GM19043 (cell line): ENCODE results near the gene HACL1.
"Not testable (repeated sequence)": the region's sequence is repeated elsewhere in the genome, so short reads cannot be mapped to it uniquely, and the experiment has no call there.

Experiments used
- ATAC-seq: cut with Tn5 transposase; IDR thresholded peaks from one replicate; pipeline ENCODE4 v1.9.1; 2021; ENCODE audit warnings: low read depth; ENCODE audit not compliant: unreplicated experiment

The HACL1 gene

DNA sequence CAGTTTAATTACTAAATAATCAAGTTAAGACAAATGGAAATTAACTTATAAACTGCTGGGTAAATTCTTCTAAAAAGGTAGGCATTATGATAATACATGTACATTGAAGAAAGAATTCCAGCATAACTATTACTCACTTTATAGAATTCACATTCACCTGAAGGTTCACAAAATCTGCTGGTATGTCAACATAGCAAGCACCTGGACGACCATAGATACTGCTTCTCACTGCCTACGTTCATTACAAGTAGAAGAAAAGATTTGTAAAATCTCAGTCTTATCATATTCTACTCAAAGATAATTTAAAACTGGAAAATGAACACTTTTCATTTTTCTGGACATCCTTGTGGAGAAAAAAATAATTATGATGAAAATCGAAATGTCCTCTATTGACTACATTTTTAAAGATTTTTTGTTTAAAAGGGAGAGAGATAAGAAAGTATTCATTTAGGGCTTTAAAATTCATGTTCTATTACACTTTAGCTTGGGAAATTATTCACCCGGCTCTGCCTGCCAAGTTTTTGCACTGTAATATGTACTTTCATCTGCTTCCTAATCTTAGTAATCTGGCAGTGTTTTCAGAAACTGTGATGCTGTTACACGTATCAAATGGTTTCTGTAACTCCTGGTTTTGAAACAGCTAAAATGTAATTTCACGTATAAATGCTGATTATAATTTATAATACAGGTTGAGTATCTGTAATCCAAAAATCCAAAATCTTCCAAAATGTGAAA is 16.1 kb downstream of the HACL1 start:
- no peak for ATAC-seq

DNA sequence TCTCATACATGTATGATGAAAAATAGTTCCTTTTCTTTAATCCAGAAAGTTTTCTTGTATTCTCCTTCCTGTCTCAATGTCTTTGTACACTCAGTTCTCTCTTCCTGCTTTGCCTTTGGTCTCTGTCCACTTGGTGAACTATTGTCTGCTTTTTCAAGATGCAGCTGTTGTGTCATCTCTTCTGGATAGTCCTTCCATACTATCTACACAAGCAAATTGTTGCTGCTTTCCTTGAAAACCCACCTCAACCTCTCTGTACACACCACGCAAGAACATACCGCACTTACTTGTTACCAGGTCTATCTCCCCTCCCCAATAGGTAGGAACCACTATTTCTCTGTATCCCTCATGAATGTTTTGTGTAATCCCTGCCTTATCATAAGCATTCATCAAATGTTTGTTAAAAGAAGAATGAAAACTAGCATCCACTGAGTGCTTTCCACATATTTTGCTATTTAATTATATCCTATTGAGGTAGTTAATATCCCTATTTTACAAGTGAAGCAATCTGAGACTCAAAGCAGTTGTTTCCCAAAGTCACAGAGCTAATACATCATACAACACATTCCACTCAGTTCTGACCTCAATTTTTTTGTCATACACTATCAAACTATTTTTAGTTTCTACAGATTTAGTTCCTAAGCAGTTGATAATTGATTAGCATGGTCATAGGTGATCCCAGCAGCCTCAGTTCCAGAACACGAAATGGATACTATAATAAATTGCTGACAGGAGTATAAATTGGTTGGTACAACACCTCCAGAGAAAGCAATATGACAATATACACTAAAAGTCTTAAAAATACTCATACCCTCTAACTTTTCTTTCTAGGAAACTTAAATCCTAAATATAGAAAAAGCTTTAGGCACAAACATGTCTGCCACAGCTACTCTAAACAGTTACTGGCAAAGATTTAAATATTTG is 19.6 kb downstream of the HACL1 start:
- no peak for ATAC-seq

DNA sequence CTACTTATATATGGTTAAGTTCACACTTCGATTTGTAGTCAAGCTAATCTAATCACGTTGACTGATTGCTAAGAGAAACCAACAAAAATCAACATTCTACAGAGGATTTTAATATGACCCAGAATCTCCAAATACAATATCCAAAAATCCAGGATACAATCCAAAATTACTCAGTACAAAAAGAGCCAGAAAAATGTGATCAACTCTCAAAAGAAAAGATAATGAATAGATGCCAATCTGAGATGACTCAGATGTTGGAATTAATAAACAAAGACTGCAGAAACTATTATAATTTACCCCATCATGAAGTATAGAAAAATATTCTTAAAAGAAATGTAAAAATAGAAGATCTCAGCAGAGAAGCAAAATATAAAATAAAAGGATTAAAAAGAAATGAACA is 22.3 kb downstream of the HACL1 start:
- ATAC-seq: no peak

DNA sequence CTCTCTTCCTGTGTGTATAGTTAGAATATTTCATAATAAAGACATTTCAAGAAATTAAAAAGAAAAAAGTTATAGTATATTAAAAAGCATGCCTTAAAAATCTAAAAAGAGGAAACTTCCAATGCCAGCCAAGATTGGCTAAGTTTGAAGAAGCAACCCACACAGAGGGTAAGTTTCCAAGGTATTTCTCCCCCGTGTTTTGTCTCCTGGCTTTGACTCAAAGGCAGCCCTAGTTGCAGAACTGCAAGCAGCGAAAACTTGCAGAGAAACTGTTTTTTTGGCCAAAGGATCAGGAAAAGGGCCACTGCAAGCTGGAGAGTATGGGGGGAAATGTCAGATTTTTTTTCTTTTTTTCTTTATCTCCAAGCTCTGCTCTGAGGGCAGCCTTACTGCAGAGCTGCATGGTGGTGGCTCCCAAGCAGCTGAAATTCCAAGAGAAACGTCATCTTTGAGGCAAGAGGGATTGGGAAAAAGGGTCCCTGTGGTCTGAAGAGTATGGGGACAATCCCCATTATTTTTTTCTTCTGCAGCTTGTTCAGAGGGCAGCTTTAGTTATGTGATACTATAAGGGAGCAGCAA is 23.0 kb downstream of the HACL1 start:
- no peak for ATAC-seq

DNA sequence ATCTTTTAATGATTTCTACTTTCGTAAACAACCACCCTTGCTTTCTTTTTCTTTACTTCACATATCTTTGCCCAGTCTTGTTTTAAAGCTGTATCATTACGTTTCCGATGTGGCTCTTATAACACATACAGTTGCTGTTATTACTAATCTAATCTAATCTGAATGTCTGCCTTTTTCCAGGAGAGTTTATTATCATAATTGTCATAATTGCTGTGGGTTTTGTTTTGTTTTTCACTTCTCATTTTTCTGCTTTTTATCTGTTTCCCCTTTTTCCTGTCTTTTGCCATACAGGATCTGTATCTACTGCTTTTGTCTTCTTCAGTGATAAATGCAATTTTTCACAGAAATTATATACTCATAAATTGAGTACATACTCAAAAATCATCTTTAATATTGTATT is 24.9 kb downstream of the HACL1 start:
- no peak for ATAC-seq

DNA sequence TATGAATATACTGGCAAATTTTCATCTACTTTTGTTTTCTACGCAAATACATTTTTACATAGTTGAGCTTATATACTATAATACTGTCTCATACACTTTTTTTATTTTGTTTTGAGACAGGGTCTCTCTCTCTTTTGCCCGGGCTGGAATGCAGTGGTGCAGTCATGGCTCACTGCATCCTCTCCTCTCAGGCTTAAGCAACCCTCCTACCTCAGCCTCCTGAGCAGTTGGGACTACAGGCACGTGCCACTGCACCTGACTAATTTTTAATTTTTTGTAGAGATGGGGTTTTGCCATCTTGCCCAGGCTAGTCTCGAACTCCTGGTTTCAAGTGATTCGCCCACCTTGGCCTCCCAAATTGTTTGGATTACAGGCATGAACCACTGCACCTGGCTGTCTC is 25.9 kb downstream of the HACL1 start:
- ATAC-seq: no peak

DNA sequence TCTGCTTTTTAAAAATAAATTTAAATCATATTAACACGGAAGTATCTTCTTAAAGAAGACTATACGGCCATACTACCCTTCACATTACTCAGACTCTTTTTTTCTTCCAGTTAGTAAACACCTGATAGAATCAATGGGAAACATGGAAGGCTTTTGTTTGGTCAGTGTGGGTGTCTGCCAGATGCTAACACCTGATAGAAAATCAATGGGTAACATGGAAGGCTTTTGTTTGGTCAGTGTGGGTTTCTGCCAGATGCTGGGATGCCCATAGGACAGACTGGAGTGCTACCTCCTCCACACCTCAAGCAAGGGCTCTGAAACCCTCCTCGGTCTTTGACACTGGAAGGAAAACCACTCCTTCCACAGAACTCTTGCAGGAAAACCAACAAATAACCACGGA is 29.2 kb downstream of the HACL1 start:
- ATAC-seq: no peak

DNA sequence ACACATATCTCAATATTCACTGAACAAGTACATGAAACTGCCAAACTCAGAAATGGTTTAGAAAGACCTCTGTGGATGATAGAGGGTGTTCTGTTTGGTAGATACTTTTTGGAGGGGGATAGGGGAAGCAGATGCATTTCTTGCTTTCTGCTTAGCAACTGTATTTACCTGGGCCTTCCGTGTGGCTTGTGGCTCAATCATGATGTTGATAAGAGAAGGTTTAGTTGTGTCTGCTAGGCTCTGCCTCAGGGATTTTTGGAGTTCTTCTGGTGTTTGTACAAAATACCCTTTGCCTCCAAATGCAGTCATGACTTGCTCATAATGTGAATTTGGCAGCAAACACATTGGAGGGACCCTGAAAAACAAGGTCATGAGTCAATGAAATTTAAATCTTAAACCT is 38.2 kb downstream of the HACL1 start:
- ATAC-seq: no peak

DNA sequence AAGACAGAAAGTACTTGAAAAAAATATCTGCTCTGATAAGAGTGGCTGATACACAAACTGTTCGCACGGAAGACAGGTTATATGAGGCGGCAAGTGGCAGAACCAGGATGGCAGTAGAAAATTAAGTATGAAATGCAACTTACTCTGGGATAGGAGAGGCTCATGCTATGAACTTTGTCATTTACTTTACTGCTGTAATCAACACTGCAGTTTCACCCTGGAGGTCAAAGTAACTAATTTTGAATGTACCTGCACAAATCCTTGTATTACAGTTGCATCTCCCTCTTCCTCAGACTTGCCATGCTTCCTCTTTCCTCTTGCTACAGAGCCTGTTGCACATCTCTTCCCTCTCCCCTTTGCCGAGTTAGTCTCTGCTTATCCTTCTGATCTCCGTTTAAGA is 38.8 kb downstream of the HACL1 start:
- ATAC-seq: no peak

DNA sequence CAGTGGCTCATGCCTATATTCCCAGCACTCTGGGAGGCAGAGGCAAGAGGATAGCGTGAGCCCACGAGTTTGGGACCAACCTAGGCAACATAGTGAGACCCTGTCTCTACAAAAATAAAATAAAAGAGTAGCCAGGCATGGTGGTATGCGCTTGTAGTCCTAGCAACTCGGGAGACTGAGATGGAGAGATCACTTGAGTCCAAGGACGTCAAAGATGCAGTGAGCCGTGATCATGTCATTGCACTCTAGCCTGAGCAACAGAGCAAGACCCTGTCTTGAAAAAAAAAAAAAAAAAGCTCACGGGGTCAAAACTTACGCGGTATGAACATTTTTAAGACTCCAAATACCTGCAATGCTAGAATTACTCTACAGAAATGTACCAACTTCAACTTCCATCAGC is 42.8 kb downstream of the HACL1 start:
- ATAC-seq: no peak

DNA sequence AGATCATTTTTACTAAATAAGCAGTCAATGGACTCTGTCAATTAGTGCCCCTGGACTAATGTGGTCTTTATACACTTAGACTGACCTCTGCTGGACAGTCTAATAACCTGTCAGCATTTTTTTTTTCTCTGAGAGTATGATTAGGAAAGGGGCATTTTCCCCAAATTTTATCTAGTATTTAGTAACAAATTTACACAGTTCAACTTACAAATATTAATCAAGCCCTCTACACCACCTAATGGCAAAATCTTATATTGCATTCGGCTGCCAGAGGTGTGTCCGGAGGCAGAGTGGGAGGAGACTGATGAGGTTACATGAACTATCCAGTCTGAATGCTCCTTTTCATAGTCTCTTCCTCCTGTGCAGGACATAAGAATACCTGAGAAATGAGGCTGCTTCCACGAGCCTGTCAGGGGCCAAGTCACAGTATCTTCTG is 43.8 kb downstream of the HACL1 start:
- ATAC-seq: peak; percentile 73

DNA sequence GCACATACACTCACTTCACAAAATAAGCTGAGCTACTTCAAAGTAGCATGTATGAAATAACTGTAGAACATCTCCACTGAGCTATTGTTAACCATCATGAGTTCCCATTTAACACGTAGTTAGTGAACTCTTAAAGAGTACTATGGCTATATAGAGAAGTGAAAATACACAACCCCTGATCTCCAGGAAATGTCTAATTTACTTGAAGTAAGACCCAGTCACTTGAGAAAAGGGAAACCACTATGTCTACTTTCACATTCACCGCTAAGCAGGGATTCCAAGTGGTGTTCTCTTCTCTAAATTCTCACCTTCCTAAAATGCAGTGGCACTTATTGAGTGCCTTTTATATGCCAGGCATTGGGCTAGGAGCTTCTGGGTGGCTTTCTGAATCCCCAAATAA is 44.9 kb downstream of the HACL1 start:
- peak; percentile 85 for ATAC-seq

DNA sequence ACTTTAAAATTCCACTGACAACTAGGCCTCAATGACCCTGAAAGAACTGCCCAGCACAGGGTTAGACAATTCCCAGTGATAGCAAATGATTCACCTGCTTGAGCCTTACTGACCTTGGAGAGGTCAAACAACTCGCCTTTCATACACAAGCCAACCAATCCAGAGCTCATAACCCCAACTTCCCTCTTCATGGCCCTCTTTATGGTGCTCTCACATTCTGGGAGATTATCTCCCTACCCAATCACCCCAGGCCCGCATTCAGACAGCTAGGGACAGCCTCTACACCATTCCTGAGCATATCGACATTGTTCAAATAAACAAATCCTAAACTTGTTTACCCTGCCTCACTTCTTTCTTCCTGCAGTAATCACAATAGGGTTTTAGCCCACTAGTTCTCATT is 47.6 kb downstream of the HACL1 start:
- no peak for ATAC-seq

DNA sequence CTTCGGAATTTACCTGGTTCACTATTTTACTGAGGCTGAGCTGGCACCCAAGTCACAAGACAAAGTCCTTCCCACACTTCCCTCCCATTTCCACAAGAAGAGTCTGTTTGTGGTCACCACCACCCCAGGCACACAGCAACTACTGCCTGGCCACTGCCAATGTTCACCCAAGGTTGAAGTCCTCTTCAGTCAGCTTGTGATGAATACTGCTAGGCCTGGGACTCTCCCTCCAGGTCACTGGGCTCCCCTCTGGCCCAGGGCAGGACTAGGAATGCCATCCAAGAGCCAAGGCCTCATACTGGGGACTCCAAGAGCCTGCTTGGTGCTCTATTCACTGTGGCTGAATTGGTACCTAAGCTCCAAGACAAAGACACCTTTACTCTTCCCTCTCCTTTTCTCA is 49.5 kb downstream of the HACL1 start:
- ATAC-seq: no peak

DNA sequence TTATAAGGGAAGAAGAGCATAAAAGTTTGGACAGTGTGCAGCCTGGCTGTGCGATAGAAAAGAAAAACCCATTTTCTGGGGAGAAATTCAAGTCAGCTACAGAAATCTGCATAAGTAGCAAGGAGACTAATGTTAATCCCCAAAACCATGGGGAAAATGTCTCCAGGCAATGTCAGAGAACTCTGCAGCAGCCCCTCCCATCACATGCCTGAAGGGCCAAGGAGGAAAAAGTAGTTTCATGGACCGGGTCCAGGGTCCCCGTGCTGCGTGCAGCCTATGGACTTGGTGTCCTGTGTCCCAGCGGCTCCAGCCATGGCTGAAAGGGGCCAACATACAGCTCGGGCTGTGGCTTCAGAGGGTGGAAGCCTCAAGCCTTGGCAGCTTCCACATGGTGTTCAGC is 51.5 kb downstream of the HACL1 start:
- ATAC-seq: no peak

DNA sequence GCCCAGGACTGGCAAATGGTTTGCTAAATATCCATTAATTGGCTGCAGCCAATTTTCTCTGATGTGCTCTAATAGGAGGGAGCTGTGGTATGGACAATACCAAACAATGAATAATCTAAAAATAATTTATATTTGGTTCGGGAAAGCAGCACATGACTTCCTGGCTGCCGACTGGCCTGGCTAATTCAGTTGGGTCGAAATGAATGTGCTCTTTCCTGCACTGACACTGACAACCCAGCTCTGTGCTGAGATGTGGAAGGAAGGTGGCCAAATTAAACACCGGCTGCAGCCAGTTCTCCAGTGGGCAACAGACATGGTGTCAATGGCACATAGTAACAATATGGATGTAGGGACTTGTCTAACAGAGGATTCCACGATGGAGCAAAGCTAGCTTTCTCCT is 58.8 kb downstream of the HACL1 start:
- no peak for ATAC-seq

DNA sequence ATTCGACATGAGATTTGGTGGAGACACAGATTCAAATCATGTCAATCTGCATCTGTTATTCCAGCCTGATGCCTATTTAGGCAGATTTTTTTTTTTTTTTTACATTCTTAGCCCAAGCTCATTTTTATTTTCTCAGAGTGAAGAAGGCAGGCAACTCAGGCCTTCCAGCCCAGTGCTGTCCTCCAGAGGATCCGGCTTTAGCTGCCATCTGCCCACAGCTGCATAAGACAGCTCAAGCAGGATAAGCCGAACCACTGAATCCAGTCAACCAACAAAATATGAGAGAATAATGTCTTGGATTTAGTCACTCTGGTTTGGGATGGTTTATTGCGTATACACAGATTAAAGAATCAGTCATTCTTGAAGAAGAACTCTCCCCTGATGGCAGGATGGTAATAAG is 60.0 kb downstream of the HACL1 start:
- ATAC-seq: no peak

DNA sequence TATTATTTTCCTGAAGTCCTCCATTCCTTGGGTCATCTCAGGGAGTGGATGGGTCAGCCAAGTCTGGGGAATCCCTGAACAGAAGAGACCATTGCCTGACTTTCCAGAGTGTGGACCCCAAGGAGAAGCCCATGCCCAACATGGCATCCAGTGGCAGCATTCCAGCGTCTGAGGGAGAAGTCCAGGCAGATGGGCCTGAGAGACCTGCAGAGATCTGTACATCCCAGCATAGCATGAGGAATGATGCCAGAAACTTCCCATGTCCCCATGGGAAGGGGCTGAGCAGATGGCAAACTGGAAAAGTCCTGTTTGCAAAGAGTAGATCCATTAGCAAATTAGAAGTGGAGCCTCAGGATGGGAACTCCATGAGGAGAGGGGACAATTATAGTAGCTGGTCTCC is 62.3 kb downstream of the HACL1 start:
- no peak for ATAC-seq

DNA sequence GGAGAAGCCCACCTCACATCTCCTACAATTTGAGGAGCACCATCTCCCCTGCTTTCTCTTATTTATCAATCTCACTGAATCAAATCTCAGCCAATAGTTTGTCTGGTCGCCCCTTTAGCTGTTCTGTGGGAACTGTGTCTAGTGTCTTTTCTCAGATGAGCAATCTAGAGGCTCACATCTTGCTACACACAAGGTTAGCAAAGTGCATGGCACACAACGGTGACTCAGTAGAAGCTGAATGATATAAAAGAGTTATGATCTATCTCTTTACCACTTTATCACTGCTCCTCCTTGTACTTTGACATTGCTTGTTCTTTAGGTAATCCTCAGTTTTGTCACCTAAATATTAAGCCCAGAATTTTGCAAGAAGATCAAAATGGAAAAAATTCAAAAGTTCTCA is 63.0 kb downstream of the HACL1 start:
- no peak for ATAC-seq

DNA sequence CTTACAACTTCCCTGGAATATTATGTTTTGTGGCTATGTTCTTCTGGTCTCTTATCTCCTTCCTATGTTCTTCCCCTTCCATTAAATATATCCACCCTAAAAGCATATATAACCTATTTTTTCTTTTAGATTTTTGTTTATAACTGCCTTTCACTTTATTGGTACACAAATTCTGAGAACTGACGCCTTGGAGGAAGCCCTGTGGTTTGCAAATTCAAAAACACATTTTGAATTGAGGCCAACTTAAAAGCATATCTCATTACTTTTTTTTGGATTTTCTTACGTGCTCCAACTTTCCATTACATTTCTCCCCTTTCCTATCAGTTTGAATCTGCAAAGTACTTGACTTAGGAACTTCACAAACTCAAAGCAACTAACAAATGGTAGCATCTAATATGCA is 64.5 kb downstream of the HACL1 start:
- ATAC-seq: no peak

DNA sequence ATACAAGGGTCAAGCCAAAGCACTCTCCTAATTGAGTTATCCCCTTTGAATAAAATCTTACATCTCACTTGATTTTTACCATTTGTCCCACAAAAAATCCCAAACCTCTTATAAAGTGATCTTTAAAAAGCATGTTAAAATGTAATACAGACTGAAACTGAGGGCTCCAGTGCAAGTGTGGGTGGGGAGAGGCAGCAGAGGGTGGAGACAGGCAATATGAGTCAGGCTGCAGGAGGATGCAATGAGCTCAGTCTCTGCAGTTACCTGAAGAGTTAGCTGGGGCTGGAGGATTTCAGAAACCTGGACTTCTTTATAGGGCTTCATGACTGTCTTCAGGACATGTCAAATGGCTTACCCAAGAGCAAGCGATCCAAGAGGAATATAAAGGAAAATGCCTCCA is 65.6 kb downstream of the HACL1 start:
- no peak for ATAC-seq

DNA sequence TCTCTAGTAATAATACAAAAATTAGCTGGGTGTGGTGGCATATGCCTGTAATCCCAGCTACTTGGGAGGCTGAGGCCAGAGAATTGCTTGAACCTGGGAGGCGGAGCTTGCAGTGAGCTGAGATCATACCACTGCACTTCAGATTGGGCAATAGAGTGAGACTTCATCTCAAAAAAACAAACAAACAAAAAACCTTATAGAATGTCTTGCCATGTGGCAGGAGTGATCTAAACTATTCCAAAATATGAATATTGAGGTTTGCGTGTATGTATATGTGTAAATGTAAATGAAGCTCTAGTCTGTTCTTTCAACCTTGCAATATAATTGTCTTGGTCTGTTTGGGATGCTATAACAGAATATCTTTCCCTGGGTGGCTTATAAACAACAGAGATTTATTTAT is 68.8 kb downstream of the HACL1 start:
- ATAC-seq: not testable (repeated sequence)
